ENCODE measurements around the gene KCNIP4. TPM values are rescaled to one million over a fixed set of nuclear protein-coding genes. Genes with fewer than 3 reads are reported as not detected.

The KCNIP4 gene
- total RNA-seq, 3 donors from 2014 or later: 0.96 to 11.3 (median 2.4) TPM

DNA sequence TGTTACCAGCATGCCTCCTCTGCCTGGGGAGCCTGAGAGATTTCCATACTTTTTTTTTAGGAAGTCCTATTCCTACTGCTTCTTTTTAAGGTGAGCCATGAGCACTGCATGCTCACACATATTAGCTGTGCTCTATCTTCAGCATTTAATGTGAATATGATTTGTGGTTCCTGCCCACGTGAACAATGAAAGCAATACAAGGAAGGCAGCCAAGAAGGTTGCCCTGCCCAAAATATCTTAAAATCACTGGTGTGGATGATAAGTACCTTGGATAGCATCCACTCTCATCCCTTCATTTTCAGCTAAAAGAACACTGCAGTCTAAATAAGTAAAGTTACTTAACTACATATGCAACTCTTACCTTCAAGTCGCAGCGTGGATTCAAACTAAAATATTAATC is 640.9 kb downstream of the KCNIP4 start:
- intact Hi-C loops (cut with DNase I, micrococcal nuclease): no loop called here
- Histone ChIP-seq H3K9me3 (no peaks in the 10 kb centered on the region), H3K4me1 (ENCODE audit: low read depth) (no peaks in the 10 kb centered on the region), H3K36me3 (ENCODE audit: low read depth) (no peaks in the 10 kb centered on the region), H3K4me3 (no peak overlapping the region)
- no peak for TF ChIP-seq CTCF (IDR thresholded peaks at IDR 0.05)
- DNase-seq (no peak), ATAC-seq (no peak)

DNA sequence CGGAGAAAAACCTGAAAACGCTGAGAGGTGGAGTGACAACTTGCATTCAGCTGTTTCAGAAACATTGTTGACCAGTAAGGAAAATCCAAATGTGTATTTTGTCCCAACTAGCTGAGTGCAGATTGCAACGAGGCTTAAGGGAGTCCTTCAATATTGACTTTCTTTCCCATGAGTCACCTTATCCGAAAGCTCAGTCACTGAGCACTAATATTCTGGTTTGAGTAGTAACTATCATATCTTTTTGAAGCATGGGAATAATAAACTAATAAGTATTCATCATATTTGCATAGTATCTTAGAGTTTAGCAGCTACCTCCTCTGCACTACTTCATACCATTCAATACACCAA is 644.1 kb downstream of the KCNIP4 start:
- Histone ChIP-seq H3K4me1 (ENCODE audit: low read depth) (no peaks in the 10 kb centered on the region), H3K36me3 (ENCODE audit: low read depth) (no peaks in the 10 kb centered on the region), H3K9me3 (no peaks in the 10 kb centered on the region), H3K4me3 (no peak overlapping the region)
- TF ChIP-seq CTCF (IDR thresholded peaks at IDR 0.05): no peak
- DNase-seq (no peak), ATAC-seq (no peak)
- intact Hi-C loops (cut with DNase I, micrococcal nuclease): no loop called here

GRCh38 chr4:21290562-21290961 is 658.0 kb downstream of the KCNIP4 start:
- no peak overlapping the region for H3K4me3 ChIP-seq
- H3K9me3 ChIP-seq: no peaks in the 10 kb centered on the region
- no peaks in the 10 kb centered on the region for H3K36me3 ChIP-seq (ENCODE audit: low read depth)
- H3K4me1 ChIP-seq (ENCODE audit: low read depth): no peaks in the 10 kb centered on the region
- DNase-seq: no peak
- intact Hi-C loops (cut with DNase I, micrococcal nuclease): no loop called here
- no peak for ATAC-seq
- TF ChIP-seq CTCF (IDR thresholded peaks at IDR 0.05): no peak

DNA sequence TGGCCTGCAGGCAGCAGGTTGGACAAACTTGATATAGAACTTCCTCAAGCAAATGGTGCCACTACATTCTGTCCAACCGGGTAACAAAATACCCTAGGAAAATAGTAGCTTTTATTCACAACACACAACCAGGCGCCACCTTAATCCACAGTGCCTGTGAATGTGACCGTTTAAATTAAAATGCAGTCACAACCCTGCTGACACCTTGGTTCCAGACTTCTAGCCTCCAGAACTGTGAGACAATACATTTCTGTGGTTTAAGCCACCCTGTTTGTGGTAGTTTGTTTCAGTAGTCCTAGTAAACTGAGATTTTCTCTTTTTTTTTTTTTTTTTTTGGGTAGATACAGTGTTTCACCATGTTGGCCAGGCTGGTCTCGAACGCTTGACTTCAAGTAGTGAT is 672.5 kb downstream of the KCNIP4 start:
- intact Hi-C loops (cut with DNase I, micrococcal nuclease): no loop called here
- no peak for DNase-seq

GRCh38 chr4:21271439-21272052 is 677.0 kb downstream of the KCNIP4 start:
- Histone ChIP-seq H3K36me3 (ENCODE audit: low read depth) (no peaks in the 10 kb centered on the region), H3K4me3 (no peak overlapping the region), H3K4me1 (ENCODE audit: low read depth) (no peaks in the 10 kb centered on the region), H3K9me3 (no peaks in the 10 kb centered on the region)
- DNase-seq: no peak
- no peak for TF ChIP-seq CTCF (IDR thresholded peaks at IDR 0.05)
- intact Hi-C loops (cut with DNase I, micrococcal nuclease): no loop called here
- no peak for ATAC-seq

More for the DNA sequence above, 672.5 kb downstream of the KCNIP4 start:
- H3K4me1 ChIP-seq (ENCODE audit: low read depth): no peaks in the 10 kb centered on the region
- no peaks in the 10 kb centered on the region for H3K36me3 ChIP-seq (ENCODE audit: low read depth)
- no peak overlapping the region for H3K4me3 ChIP-seq
- no peak for TF ChIP-seq CTCF (IDR thresholded peaks at IDR 0.05)
- ATAC-seq: no peak
- H3K9me3 ChIP-seq: no peaks in the 10 kb centered on the region

GRCh38 chr4:21248331-21248730 is 700.2 kb downstream of the KCNIP4 start:
- Histone ChIP-seq H3K4me1 (ENCODE audit: low read depth) (no peaks in the 10 kb centered on the region), H3K9me3 (no peaks in the 10 kb centered on the region), H3K4me3 (no peak overlapping the region), H3K36me3 (ENCODE audit: low read depth) (no peaks in the 10 kb centered on the region)
- intact Hi-C loops (cut with DNase I, micrococcal nuclease): no loop called here
- ATAC-seq (no peak), DNase-seq (no peak)
- no peak for TF ChIP-seq CTCF (IDR thresholded peaks at IDR 0.05)
